Tibial nerve (tissue), 4 donors: Measurements from ENCODE around the gene TAF11L11.
"Not testable (repeated sequence)": the region's sequence is repeated elsewhere in the genome, so short reads cannot be mapped to it uniquely, and the experiment has no call there.

Source experiments
- CTCF ChIP-seq, 5 experiments: fragments of 200-600 bp in 3 of 5; fragments of 450-650 bp in 2 of 5; sonication (generic) in 3 of 5; IDR thresholded peaks; one replicate each; pipeline ENCODE4 v1.5.1; 2016 to 2019; ENCODE audit warnings: antibody characterized with exemption in 5 of 5, mild to moderate bottlenecking in 3 of 5, moderate library complexity in 2 of 5
- EP300 ChIP-seq, 2 donors: sonication (generic); formaldehyde crosslinking; IDR thresholded peaks; one replicate each; pipeline ENCODE4 v1.6.1; 2017; ENCODE audit warnings: antibody characterized with exemption in 2 of 2, mild to moderate bottlenecking in 1 of 2
- POLR2A ChIP-seq, 2 donors: fragments of 450-650 bp; IDR thresholded peaks; one replicate each; pipeline ENCODE4 v1.6.1; 2017; ENCODE audit warnings: antibody characterized with exemption in 2 of 2, mild to moderate bottlenecking in 2 of 2, moderate library complexity in 2 of 2

GRCh38 chr5:17649232-17649631 lies 45.2 kb downstream of the TAF11L11 start:
- not testable (repeated sequence) for TF ChIP-seq CTCF, POLR2A, EP300 (IDR thresholded peaks at IDR 0.05)
